Trophoblast cell (in vitro differentiated cells and primary cell): ENCODE results near the gene GSN.
A peak's percentile ranks its signal among the peaks of the same experiment; 100 is the strongest.

ENCODE experiments used
- DNase-seq, 2 donors: peaks; one replicate each; pipeline ENCODE4 v3.0.0-alpha.2; 2016
- H2AFZ ChIP-seq: 2 replicates; pipeline ENCODE4 v1.6.1; 2013; ENCODE audit warnings: low read length, moderate library complexity, mild to moderate bottlenecking; ENCODE audit not compliant: insufficient read depth, poor library complexity
- H2AK5ac ChIP-seq: 2 replicates; pipeline ENCODE4 v1.6.1; 2013; ENCODE audit warnings: mild to moderate bottlenecking, low read length
- H2BK120ac ChIP-seq: 2 replicates; pipeline ENCODE4 v1.6.1; 2013; ENCODE audit warnings: low read length, mild to moderate bottlenecking, moderate library complexity; ENCODE audit not compliant: insufficient read depth, poor library complexity
- H2BK12ac ChIP-seq: 2 replicates; pipeline ENCODE4 v1.6.1; 2013; ENCODE audit warnings: mild to moderate bottlenecking, low read length, moderate library complexity
- H2BK5ac ChIP-seq: 2 replicates; pipeline ENCODE4 v1.6.1; 2013; ENCODE audit warnings: low read length, low read depth, moderate library complexity, mild to moderate bottlenecking; ENCODE audit not compliant: poor library complexity
- H3K14ac ChIP-seq: 2 replicates; pipeline ENCODE4 v1.6.1; 2013; ENCODE audit warnings: mild to moderate bottlenecking, low read length
- H3K18ac ChIP-seq: 2 replicates; pipeline ENCODE4 v1.6.1; 2013; ENCODE audit warnings: mild to moderate bottlenecking, low read length
- H3K23ac ChIP-seq: 2 replicates; pipeline ENCODE4 v1.6.1; 2013; ENCODE audit warnings: low read length
- H3K27ac ChIP-seq: 2 replicates; pipeline ENCODE4 v1.5.1; 2013; ENCODE audit warnings: low read depth, mild to moderate bottlenecking, inconsistent platforms, low read length, moderate library complexity
- H3K27me3 ChIP-seq: 2 replicates; pipeline ENCODE4 v1.6.1; 2013; ENCODE audit warnings: inconsistent platforms, mild to moderate bottlenecking, low read length, moderate library complexity; ENCODE audit not compliant: insufficient read depth
- H3K36me3 ChIP-seq, 2 experiments: 1 replicate in 1 of 2; 2 replicates in 1 of 2; pipeline ENCODE4 v1.6.1; 2013; ENCODE audit warnings: low read length in 2 of 2, mild to moderate bottlenecking in 2 of 2, moderate library complexity in 1 of 2; ENCODE audit not compliant: insufficient read depth in 2 of 2, control insufficient read depth in 1 of 2
- H3K4ac ChIP-seq: 2 replicates; pipeline ENCODE4 v1.6.1; 2013; ENCODE audit warnings: low read depth, mild to moderate bottlenecking, low read length, moderate library complexity
- H3K4me1 ChIP-seq, 2 experiments: 1 replicate in 1 of 2; 2 replicates in 1 of 2; pipeline ENCODE4 v1.6.1; 2013; ENCODE audit warnings: low read length in 2 of 2, mild to moderate bottlenecking in 2 of 2, moderate library complexity in 1 of 2; ENCODE audit not compliant: insufficient read depth in 2 of 2, control insufficient read depth in 1 of 2
- H3K4me2 ChIP-seq: 2 replicates; pipeline ENCODE4 v1.6.1; 2013; ENCODE audit warnings: inconsistent platforms, mild to moderate bottlenecking, low read length, moderate library complexity
- H3K4me3 ChIP-seq: 2 replicates; pipeline ENCODE4 v1.5.1; 2013; ENCODE audit warnings: mild to moderate bottlenecking, low read depth, low read length, inconsistent platforms
- H3K79me1 ChIP-seq: one replicate; pipeline ENCODE4 v1.6.1; 2013; ENCODE audit warnings: low read length
- H3K79me2 ChIP-seq: 2 replicates; pipeline ENCODE4 v1.6.1; 2013; ENCODE audit warnings: low read length, mild to moderate bottlenecking; ENCODE audit not compliant: control insufficient read depth, insufficient read depth, poor library complexity
- H3K9ac ChIP-seq: 2 replicates; pipeline ENCODE4 v1.6.1; 2013; ENCODE audit warnings: mild to moderate bottlenecking, low read length
- H3K9me3 ChIP-seq: 2 replicates; pipeline ENCODE4 v1.6.1; 2013; ENCODE audit warnings: low read depth, mild to moderate bottlenecking, control low read depth, inconsistent platforms, low read length; ENCODE audit not compliant: insufficient read depth
- H4K12ac ChIP-seq: 2 replicates; pipeline ENCODE4 v1.6.1; 2013; ENCODE audit warnings: low read depth, mild to moderate bottlenecking, low read length, moderate library complexity
- H4K8ac ChIP-seq: 2 replicates; pipeline ENCODE4 v1.6.1; 2013; ENCODE audit warnings: low read depth, mild to moderate bottlenecking, low read length, moderate library complexity
- H4K91ac ChIP-seq: one replicate; pipeline ENCODE4 v1.6.1; 2013; ENCODE audit warnings: low read depth, mild to moderate bottlenecking, low read length, moderate library complexity
- WGBS: extraction: QIAGEN DNeasy Blood & Tissue Kit; methylation state at CpG from one replicate; pipeline ENCODE4 v1.1.7; 2013; ENCODE audit warnings: missing lambda C conversion rate; ENCODE audit not compliant: insufficient read length, insufficient coverage; ENCODE audit errors: extremely low coverage; 5-methylcytosine and 5-hydroxymethylcytosine counted together

GSN gene

DNA sequence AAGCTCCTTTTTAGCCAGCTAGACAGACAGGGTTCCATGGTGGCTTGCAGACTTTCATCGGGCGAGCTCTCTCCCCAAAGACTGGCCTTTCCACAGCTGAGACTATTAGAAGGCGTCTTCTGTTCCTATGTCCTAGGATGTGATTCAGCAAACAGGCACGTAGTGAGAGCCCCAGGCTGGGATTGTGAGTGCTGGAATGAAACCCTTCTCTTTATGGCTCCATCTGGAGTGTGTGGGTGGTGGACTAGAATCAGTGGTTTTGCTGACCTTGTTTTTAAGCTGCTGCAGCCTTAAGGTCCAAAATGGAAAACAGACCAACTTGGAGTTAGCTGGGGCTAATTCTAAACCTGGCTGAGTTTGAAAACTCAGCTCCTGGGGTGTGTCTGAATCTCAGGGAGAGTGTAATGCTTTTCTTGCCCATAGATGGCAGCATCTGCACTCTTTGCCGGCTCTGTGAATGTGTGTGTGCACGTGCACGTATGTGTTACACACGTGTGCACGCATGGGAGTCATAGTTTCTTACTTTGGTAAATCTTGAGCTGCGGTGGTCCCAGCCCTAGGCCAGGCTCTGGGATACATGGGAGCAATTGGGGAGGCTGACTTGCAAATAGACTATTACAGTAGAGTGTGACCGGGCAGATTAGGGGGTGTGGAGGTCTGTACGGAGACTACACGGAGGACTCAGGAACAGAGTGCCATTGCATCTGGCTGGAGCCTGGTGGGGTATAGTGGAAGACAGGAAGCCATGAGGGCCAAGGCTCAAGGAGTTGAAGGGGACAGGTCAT is 10.7 kb downstream of the GSN start:
- H3K4me2 ChIP-seq = peak overlapping the region; percentile 41
- H3K79me2 ChIP-seq = no peaks in the 10 kb centered on the region
- no peak overlapping the region for H2AFZ ChIP-seq
- H4K12ac ChIP-seq = no peak overlapping the region
- H3K4me1 ChIP-seq = peaks cover 37 to 42% of the 10 kb centered on the region in 2 experiments
- H3K79me1 ChIP-seq = peaks cover 22% of the 10 kb centered on the region
- peak overlapping the region; percentile 96 for H3K27ac ChIP-seq
- H4K8ac ChIP-seq = peak overlapping the region; percentile 49
- WGBS = no CpG with 5 or more reads among the region's 13 CpGs
- H2AK5ac ChIP-seq = peak overlapping the region; percentile 1
- H3K14ac ChIP-seq = peak overlapping the region; percentile 67
- H2BK12ac ChIP-seq = peak overlapping the region; percentile 58
- H3K4ac ChIP-seq = no peak overlapping the region
- no peaks in the 10 kb centered on the region for H3K9me3 ChIP-seq
- peak overlapping the region; percentile 89 for H2BK120ac ChIP-seq
- peak overlapping the region; percentile 84 for H2BK5ac ChIP-seq
- H4K91ac ChIP-seq = peak overlapping the region; percentile 76
- peak overlapping the region; percentile 26 for H3K18ac ChIP-seq
- H3K27me3 ChIP-seq = no peaks in the 10 kb centered on the region
- no peak overlapping the region for H3K9ac ChIP-seq
- H3K36me3 ChIP-seq = peaks cover 3 to 8% of the 10 kb centered on the region in 2 experiments
- no peak overlapping the region for H3K23ac ChIP-seq
- peak; percentile 84 to 93 for DNase-seq
- H3K4me3 ChIP-seq = no peak overlapping the region

DNA sequence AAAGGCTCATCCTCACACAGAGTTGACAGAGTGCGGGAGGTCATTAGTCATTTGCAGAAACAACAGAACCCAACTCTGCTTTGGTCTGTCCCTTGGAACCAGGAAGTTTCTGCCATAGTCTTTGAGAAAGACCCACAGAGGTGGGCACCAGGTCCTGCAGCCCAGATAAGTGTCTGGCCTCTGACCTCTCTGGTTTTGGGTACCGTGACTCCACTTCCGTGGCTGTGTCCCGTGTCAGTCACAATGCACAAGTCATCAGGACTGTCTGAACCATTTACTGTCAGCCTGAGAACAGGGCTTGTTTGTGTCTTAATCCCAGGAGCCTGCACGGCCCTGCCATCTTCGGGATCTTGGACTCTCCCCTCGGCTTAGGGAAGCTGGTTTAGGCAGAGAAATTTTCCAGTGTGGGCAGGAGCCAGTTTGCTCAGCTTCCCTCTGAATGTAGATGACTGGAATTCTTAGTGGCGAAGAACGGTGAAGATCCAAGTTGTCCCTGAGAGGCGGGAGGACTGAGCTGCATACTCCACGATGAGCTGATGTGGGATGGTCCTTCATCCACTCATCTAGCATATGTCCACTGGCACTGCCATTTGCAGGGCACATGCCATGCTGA is 11.9 kb downstream of the GSN start:
- Histone ChIP-seq H3K9ac (no peak overlapping the region), H3K18ac (peak overlapping the region; percentile 26), H2AFZ (no peak overlapping the region), H2BK120ac (no peak overlapping the region), H3K4me2 (no peak overlapping the region), H3K27ac (peak overlapping the region; percentile 96), H3K4me3 (no peak overlapping the region), H3K23ac (peak overlapping the region; percentile 27), H3K36me3 (peaks cover 3 to 8% of the 10 kb centered on the region in 2 experiments), H2BK12ac (peak overlapping the region; percentile 1), H4K91ac (peak overlapping the region; percentile 9), H4K12ac (no peak overlapping the region), H3K79me1 (peaks cover 22% of the 10 kb centered on the region), H3K27me3 (no peaks in the 10 kb centered on the region), H2BK5ac (no peak overlapping the region), H3K79me2 (no peaks in the 10 kb centered on the region), H4K8ac (no peak overlapping the region), H2AK5ac (peak overlapping the region; percentile 4), H3K4ac (peak overlapping the region; percentile 7), H3K14ac (no peak overlapping the region), H3K9me3 (no peaks in the 10 kb centered on the region), H3K4me1 (peaks cover 37 to 50% of the 10 kb centered on the region in 2 experiments)
- peak in 1 of 2 donors; percentile 3 for DNase-seq
- whole genome bisulfite sequencing = no CpG with 5 or more reads among the region's 11 CpGs

DNA sequence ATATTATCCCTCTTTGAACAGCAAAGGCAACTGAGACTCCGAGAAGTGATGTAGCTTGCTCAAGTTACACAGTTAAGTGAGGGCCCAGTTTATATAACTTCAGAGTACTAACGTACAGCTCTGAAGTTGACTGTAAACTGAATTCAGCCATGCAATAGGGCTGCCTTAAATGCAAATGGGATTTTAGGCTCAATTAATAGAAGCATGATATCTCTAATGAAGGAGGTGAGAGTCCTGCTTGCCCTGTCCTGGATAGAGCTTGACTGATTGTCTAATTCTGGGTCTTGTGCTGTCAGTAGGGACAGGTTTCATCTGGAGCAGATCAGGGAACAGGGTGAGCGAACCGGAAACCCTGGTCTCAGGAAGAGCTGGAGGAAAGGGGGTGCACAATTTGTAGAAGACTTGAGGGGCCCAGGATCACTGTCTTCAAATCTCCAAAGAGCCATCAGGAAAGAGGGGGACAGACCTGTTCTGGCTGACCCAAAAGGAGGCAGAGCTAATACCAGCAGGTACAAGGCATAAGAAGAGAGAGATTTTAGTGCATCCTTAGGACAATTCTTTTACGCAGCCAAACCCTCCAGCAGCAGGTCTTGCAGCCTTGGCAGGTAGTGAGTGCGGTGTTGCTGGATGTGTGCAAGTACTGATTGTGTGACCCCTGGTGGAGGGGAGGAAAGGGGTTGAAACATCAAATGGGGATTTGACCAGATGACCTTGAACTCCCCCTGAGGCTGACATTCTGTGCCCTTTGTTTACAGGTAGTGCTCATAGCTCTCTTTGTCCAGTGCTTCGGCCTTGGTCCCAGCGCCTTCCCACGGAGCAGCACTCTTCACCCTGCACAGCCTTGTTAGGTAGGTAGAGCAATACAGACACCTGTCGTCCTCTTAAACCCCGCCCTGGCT is 13.0 kb downstream of the GSN start:
- Histone ChIP-seq H3K36me3 (peaks cover 3 to 8% of the 10 kb centered on the region in 2 experiments), H3K4ac (no peak overlapping the region), H3K27ac (no peak overlapping the region), H4K12ac (no peak overlapping the region), H3K79me1 (peaks cover 26% of the 10 kb centered on the region), H2AK5ac (peak overlapping the region; percentile 12), H3K79me2 (peaks cover under 1% of the 10 kb centered on the region), H3K4me2 (no peak overlapping the region), H3K23ac (no peak overlapping the region), H4K91ac (peak overlapping the region; percentile 68), H3K9ac (no peak overlapping the region), H3K18ac (no peak overlapping the region), H3K4me3 (no peak overlapping the region), H2BK5ac (no peak overlapping the region), H3K14ac (no peak overlapping the region), H2BK120ac (no peak overlapping the region), H2AFZ (no peak overlapping the region), H3K4me1 (peaks cover 38 to 55% of the 10 kb centered on the region in 2 experiments), H3K9me3 (no peaks in the 10 kb centered on the region), H4K8ac (no peak overlapping the region), H3K27me3 (no peaks in the 10 kb centered on the region), H2BK12ac (no peak overlapping the region)
- no CpG with 5 or more reads among the region's 11 CpGs for WGBS
- DNase-seq = no peak

DNA sequence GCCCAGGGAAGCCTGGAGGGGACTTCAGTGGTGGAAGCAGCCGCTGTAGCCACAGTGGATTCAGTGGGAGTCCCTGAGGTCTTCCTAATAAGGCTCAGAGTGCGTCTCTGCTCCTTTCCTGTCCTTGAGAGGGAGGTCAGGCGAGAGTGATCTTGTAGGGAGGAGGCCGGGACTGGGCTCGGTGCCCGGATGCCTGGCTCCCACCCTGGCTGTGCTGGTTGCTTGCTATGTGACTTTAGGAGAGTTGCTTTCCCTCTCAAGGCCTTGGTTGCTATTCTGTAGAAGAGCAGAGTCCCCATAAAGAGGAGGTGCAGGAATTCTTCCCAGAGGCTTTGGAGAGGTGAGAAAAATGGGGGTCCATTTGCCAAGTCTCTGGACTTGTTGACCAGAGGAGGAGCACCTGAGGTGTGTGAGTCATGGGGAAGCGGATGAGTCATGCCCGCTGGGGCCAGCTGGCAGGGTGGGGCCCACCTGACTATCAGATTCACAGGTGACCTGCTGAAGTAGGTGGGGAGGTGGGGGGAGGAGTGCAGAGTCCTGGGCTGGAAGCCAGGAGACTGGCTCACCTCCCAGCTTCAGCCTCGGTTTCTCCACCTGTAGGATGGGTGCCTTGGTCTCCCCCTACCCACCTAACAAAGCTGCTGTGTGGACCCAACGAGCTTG is 13.8 kb downstream of the GSN start:
- H3K23ac ChIP-seq = no peak overlapping the region
- no peak overlapping the region for H3K4ac ChIP-seq
- WGBS = no CpG with 5 or more reads among the region's 10 CpGs
- no peak overlapping the region for H3K9ac ChIP-seq
- no peaks in the 10 kb centered on the region for H3K9me3 ChIP-seq
- H4K12ac ChIP-seq = no peak overlapping the region
- H2BK120ac ChIP-seq = peak overlapping the region; percentile 61
- peak overlapping the region; percentile 74 for H2BK12ac ChIP-seq
- peak overlapping the region; percentile 48 for H3K14ac ChIP-seq
- no peak overlapping the region for H3K4me2 ChIP-seq
- H2AK5ac ChIP-seq = peak overlapping the region; percentile 81
- peak overlapping the region; percentile 77 for H2BK5ac ChIP-seq
- H4K91ac ChIP-seq = peak overlapping the region; percentile 76
- H3K4me1 ChIP-seq = peaks cover 46 to 63% of the 10 kb centered on the region in 2 experiments
- no peak overlapping the region for H3K4me3 ChIP-seq
- DNase-seq = peak; percentile 77 to 79
- H3K36me3 ChIP-seq = peaks cover 3 to 8% of the 10 kb centered on the region in 2 experiments
- no peaks in the 10 kb centered on the region for H3K27me3 ChIP-seq
- peak overlapping the region; percentile 5 for H3K27ac ChIP-seq
- H3K79me2 ChIP-seq = peaks cover 2% of the 10 kb centered on the region
- H3K18ac ChIP-seq = peak overlapping the region; percentile 45
- peaks cover 33% of the 10 kb centered on the region for H3K79me1 ChIP-seq
- no peak overlapping the region for H4K8ac ChIP-seq
- H2AFZ ChIP-seq = peak overlapping the region; percentile 3
